Astrocyte (in vitro differentiated cells and primary cell): ENCODE measurements around the gene SLC44A1. TPM values are rescaled to one million over a fixed set of nuclear protein-coding genes. Genes with fewer than 3 reads are reported as not detected.
A peak's percentile ranks its signal among the peaks of the same experiment; 100 is the strongest.

Source experiments
- DNase-seq: peaks from one replicate; pipeline ENCODE4 v3.0.0-alpha.2; 2010; ENCODE audit warnings: low read depth
- FAIRE-seq: peaks from 2 replicates; lab custom pipeline; 2011; peaks lifted over from hg19 to GRCh38; lab: Jason Lieb, UNC
- H2AFZ ChIP-seq: 2 replicates; pipeline ENCODE4 v1.6.0; 2012; ENCODE audit warnings: low read depth, low read length, inconsistent platforms
- H3K27ac ChIP-seq: 2 replicates; pipeline ENCODE4 v1.5.1; 2011; ENCODE audit warnings: low read depth, low read length, inconsistent platforms
- H3K27me3 ChIP-seq: 2 replicates; pipeline ENCODE4 v1.6.0; 2011; ENCODE audit warnings: low read length, inconsistent platforms; ENCODE audit not compliant: insufficient read depth
- H3K36me3 ChIP-seq: 2 replicates; pipeline ENCODE4 v1.5.1; 2011; ENCODE audit warnings: low read length, inconsistent platforms; ENCODE audit not compliant: insufficient read depth
- H3K4me1 ChIP-seq: 2 replicates; pipeline ENCODE4 v1.5.1; 2011; ENCODE audit warnings: low read length, inconsistent platforms; ENCODE audit not compliant: insufficient read depth
- H3K4me2 ChIP-seq: 2 replicates; pipeline ENCODE4 v1.6.0; 2012; ENCODE audit warnings: low read length, inconsistent platforms
- H3K4me3 ChIP-seq: 2 replicates; pipeline ENCODE4 v1.5.1; 2011; ENCODE audit warnings: low read depth, mild to moderate bottlenecking, low read length, inconsistent platforms; ENCODE audit not compliant: insufficient read depth
- H3K79me2 ChIP-seq: 2 replicates; pipeline ENCODE4 v1.6.0; 2012; ENCODE audit warnings: mild to moderate bottlenecking, low read length, inconsistent platforms; ENCODE audit not compliant: insufficient read depth
- H3K9ac ChIP-seq: 2 replicates; pipeline ENCODE4 v1.6.0; 2012; ENCODE audit warnings: mild to moderate bottlenecking, low read length, inconsistent platforms
- H3K9me3 ChIP-seq: 2 replicates; pipeline ENCODE4 v1.5.1; 2012; ENCODE audit warnings: low read depth, mild to moderate bottlenecking, low read length, inconsistent platforms; ENCODE audit not compliant: insufficient read depth
- H4K20me1 ChIP-seq: 2 replicates; pipeline ENCODE4 v1.6.0; 2012; ENCODE audit warnings: low read length, inconsistent platforms; ENCODE audit not compliant: insufficient read depth
- H3K27ac Mint-ChIP-seq: one replicate; pipeline ENCODE4 v1.8.0; 2021; ENCODE audit warnings: mild to moderate bottlenecking, mixed read lengths; ENCODE audit not compliant: unreplicated experiment
- H3K27me3 Mint-ChIP-seq: one replicate; pipeline ENCODE4 v1.8.0; 2021; ENCODE audit warnings: low read depth, mixed read lengths; ENCODE audit not compliant: unreplicated experiment
- H3K36me3 Mint-ChIP-seq: one replicate; pipeline ENCODE4 v1.8.0; 2021; ENCODE audit warnings: low read depth, mixed read lengths; ENCODE audit not compliant: unreplicated experiment
- H3K4me1 Mint-ChIP-seq: one replicate; pipeline ENCODE4 v1.8.0; 2021; ENCODE audit warnings: low read depth, mixed read lengths; ENCODE audit not compliant: unreplicated experiment
- H3K4me3 Mint-ChIP-seq: one replicate; pipeline ENCODE4 v1.8.0; 2021; ENCODE audit warnings: mild to moderate bottlenecking, moderate library complexity, mixed read lengths; ENCODE audit not compliant: unreplicated experiment
- H3K9me3 Mint-ChIP-seq: one replicate; pipeline ENCODE4 v1.8.0; 2021; ENCODE audit warnings: mild to moderate bottlenecking, mixed read lengths; ENCODE audit not compliant: unreplicated experiment
- EZH2 ChIP-seq: IDR thresholded peaks from 2 replicates; pipeline ENCODE4 v1.6.1; 2012; ENCODE audit warnings: mild to moderate bottlenecking, low read length, inconsistent platforms; ENCODE audit not compliant: insufficient read depth
- total RNA-seq: library from RNA; stranded (reverse); gene quantifications from 2 replicates; pipeline ENCODE4 v1.2.1, GENCODE V29; 2021
- TF ChIP-seq, protein P1 (sequence below): IDR thresholded peaks from 2 replicates; pipeline ENCODE4 v1.5.1; 2011; ENCODE audit warnings: low read depth, mild to moderate bottlenecking, inconsistent platforms, low read length, moderate library complexity; ENCODE audit not compliant: insufficient read depth

SLC44A1 gene
- total RNA-seq, 1 donor from 2014 or later: 43.8 TPM

DNA sequence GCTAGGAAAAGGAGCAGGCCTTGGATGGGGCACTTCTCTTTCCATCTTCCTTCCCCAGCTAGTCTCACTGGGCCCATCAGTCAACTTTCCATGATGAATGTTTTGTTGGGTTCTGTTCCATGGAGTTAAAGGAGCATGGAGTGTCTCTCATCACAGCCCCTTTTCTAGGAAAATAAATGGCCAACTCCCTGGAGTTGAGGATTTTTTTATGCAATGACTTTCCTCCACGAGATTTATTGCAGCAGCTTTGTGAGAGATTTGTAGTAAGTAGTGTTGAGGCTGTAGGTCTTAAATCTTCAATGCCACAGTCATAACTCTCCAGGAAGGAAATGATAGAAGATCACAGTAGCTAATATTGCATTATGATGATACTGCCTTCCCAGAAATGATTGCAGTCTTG is 45.6 kb upstream of the SLC44A1 start:
- Mint-ChIP-seq H3K4me1 (no peaks in the 10 kb centered on the region), H3K4me3 (no peak overlapping the region), H3K9me3 (no peaks in the 10 kb centered on the region), H3K36me3 (no peaks in the 10 kb centered on the region), H3K27ac (no peak overlapping the region), H3K27me3 (no peaks in the 10 kb centered on the region)
- DNase-seq (no peak), FAIRE-seq (no peak)
- no peak overlapping the region for H3K4me2 ChIP-seq
- TF ChIP-seq EZH2: no peak
- TF ChIP-seq, protein P1, sequence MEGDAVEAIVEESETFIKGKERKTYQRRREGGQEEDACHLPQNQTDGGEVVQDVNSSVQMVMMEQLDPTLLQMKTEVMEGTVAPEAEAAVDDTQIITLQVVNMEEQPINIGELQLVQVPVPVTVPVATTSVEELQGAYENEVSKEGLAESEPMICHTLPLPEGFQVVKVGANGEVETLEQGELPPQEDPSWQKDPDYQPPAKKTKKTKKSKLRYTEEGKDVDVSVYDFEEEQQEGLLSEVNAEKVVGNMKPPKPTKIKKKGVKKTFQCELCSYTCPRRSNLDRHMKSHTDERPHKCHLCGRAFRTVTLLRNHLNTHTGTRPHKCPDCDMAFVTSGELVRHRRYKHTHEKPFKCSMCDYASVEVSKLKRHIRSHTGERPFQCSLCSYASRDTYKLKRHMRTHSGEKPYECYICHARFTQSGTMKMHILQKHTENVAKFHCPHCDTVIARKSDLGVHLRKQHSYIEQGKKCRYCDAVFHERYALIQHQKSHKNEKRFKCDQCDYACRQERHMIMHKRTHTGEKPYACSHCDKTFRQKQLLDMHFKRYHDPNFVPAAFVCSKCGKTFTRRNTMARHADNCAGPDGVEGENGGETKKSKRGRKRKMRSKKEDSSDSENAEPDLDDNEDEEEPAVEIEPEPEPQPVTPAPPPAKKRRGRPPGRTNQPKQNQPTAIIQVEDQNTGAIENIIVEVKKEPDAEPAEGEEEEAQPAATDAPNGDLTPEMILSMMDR: no peak
- no peaks in the 10 kb centered on the region for H3K27me3 ChIP-seq
- no peaks in the 10 kb centered on the region for H4K20me1 ChIP-seq
- H3K27ac ChIP-seq: no peak overlapping the region
- no peaks in the 10 kb centered on the region for H3K36me3 ChIP-seq
- no peaks in the 10 kb centered on the region for H3K9me3 ChIP-seq
- no peaks in the 10 kb centered on the region for H3K79me2 ChIP-seq
- no peak overlapping the region for H2AFZ ChIP-seq
- H3K9ac ChIP-seq: no peak overlapping the region
- H3K4me3 ChIP-seq: no peak overlapping the region
- H3K4me1 ChIP-seq: no peaks in the 10 kb centered on the region

DNA sequence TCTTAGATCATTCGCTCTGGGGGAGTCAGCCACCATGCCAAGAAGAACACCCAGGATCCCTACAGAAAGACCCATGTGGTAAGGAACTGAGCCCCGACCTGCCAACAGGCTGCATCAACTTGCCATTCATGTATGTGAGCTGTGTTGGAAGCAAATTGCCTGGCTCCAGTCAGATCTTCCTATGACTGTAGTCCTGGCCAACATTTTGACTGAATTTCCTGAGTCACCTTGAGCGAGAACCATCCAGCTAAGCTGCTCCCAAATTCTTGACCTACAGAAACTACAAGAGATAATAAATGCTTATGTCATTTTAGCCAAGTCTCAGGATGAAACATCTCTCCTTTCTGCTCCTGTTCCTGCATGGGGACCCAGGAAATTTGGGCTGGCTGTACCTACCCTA is 40.0 kb upstream of the SLC44A1 start:
- H3K9me3 Mint-ChIP-seq: no peaks in the 10 kb centered on the region
- H3K4me3 Mint-ChIP-seq: no peak overlapping the region
- DNase-seq: peak; percentile 37
- Histone ChIP-seq H4K20me1 (no peaks in the 10 kb centered on the region), H3K4me1 (no peaks in the 10 kb centered on the region), H3K9ac (no peak overlapping the region), H2AFZ (no peak overlapping the region), H3K4me2 (no peak overlapping the region), H3K36me3 (no peaks in the 10 kb centered on the region), H3K79me2 (no peaks in the 10 kb centered on the region), H3K27me3 (no peaks in the 10 kb centered on the region), H3K4me3 (no peak overlapping the region), H3K9me3 (no peaks in the 10 kb centered on the region), H3K27ac (no peak overlapping the region)
- no peaks in the 10 kb centered on the region for H3K4me1 Mint-ChIP-seq
- no peak for FAIRE-seq
- TF ChIP-seq EZH2: no peak
- TF ChIP-seq, protein P1: no peak
- no peaks in the 10 kb centered on the region for H3K36me3 Mint-ChIP-seq
- H3K27ac Mint-ChIP-seq: no peak overlapping the region
- no peaks in the 10 kb centered on the region for H3K27me3 Mint-ChIP-seq

DNA sequence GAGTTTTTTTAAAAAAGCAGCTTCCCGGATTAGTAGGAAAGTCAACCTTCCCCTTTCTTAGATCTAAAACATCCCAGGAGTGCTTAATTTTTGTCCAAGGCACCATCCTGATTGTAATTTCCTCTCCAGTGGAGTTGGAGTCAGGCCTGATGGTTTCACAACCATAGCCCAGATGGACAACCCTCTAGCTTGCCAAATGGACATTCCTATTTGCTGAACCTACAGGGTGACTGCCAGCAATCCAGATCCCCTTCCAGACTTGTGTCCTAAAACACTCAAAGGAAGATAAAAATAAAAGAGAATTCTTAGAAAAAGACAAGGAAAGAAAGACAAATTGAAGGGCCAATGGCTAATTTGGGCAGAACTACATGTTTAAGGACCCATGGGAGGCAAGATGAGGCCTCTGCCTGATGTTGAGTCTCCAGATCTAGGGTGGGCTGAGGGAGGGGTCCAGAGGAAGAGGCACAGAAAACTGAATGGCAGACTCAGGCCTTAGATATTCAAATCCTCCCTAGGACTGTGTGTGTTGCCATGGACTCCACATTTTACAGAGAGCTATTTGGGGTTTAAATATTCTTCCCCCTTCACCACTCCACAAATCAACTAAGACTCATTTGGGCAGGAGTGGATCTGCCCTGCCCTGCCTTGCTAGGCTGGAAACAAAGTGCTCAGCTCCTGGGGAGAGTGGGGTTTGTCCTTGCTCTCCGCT is 38.5 kb upstream of the SLC44A1 start:
- Mint-ChIP-seq H3K4me3 (no peak overlapping the region), H3K4me1 (no peaks in the 10 kb centered on the region), H3K27ac (no peak overlapping the region), H3K36me3 (no peaks in the 10 kb centered on the region), H3K9me3 (no peaks in the 10 kb centered on the region), H3K27me3 (no peaks in the 10 kb centered on the region)
- H3K27ac ChIP-seq: no peak overlapping the region
- no peaks in the 10 kb centered on the region for H3K36me3 ChIP-seq
- FAIRE-seq (no peak), DNase-seq (peak; percentile 93)
- H3K4me3 ChIP-seq: no peak overlapping the region
- no peak for TF ChIP-seq EZH2
- TF ChIP-seq, protein P1: no peak
- no peaks in the 10 kb centered on the region for H3K27me3 ChIP-seq
- H3K79me2 ChIP-seq: no peaks in the 10 kb centered on the region
- no peak overlapping the region for H3K4me2 ChIP-seq
- no peaks in the 10 kb centered on the region for H3K9me3 ChIP-seq
- no peak overlapping the region for H2AFZ ChIP-seq
- H3K9ac ChIP-seq: no peak overlapping the region
- H3K4me1 ChIP-seq: no peaks in the 10 kb centered on the region
- H4K20me1 ChIP-seq: no peaks in the 10 kb centered on the region
